Measurements from ENCODE around the gene LRBA. TPM values are rescaled to one million over a fixed set of nuclear protein-coding genes. Genes with fewer than 3 reads are reported as not detected.
"Not testable (repeated sequence)": the region's sequence is repeated elsewhere in the genome, so short reads cannot be mapped to it uniquely, and the experiment has no call there.

The LRBA gene
- total RNA-seq, 5 donors from 2014 or later (not counting 1 experiment from before 2014, with no cell fraction given), result 56.1 to 81.7 (median 56.9) TPM

DNA sequence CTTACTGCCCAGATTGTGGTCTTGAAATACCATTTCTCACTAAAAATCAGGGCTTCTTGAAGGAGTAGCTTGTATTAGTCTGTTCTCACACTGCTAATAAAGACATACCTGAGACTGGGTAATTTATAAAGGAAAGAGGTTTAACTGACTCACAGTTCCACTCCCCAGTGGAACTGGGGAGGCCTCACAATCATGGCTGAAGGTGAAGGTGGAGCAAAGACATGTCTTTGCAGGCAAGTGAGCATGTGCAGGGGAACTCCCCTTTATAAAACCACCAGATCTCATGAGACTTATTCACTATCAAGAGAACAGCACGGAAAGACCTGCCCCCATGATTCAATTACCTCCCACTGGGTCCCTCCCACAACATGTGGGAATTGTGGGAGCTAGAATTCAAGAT, 58.0 kb downstream of the LRBA start:
- H3K4me3 Mint-ChIP-seq; H3K27me3 ChIP-seq (replicated peaks in 1 of 2; ENCODE audit: control insufficient read depth in 2 of 2, extremely low read depth in 1 of 2, insufficient read depth in 2 of 2, low read length in 1 of 2); H3K36me3 ChIP-seq (ENCODE audit: control insufficient read depth in 2 of 2, extremely low read depth in 1 of 2, insufficient read depth in 1 of 2, low read length in 1 of 2); H3K27ac Mint-ChIP-seq; ATAC-seq (replicated peaks in 1 of 4); CTCF ChIA-PET; POLR2A ChIA-PET; H3K4me1 ChIP-seq (ENCODE audit: control insufficient read depth in 1 of 2, extremely low read depth in 1 of 2, insufficient read depth in 2 of 2, low read length in 2 of 2); H3K9me3 ChIP-seq; H3K27ac ChIP-seq (ENCODE audit: low read length); H3K4me3 ChIP-seq (ENCODE audit: control insufficient read depth in 1 of 2, extremely low read depth in 1 of 2, low read length in 1 of 2); DNase-seq; H3K27me3 Mint-ChIP-seq: not testable (repeated sequence)
- peaks cover 5 to 15% (median 7%) of the 10 kb centered on the region in 3 donors for H3K9me3 Mint-ChIP-seq
- H3K4me1 Mint-ChIP-seq, result peaks cover 23 to 51% (median 40%) of the 10 kb centered on the region in 3 donors
- H3K36me3 Mint-ChIP-seq, result peaks cover 18% of the 10 kb centered on the region
- WGBS (ENCODE audit: insufficient coverage), result no CpG with 5 or more reads among the region's 1 CpG

DNA sequence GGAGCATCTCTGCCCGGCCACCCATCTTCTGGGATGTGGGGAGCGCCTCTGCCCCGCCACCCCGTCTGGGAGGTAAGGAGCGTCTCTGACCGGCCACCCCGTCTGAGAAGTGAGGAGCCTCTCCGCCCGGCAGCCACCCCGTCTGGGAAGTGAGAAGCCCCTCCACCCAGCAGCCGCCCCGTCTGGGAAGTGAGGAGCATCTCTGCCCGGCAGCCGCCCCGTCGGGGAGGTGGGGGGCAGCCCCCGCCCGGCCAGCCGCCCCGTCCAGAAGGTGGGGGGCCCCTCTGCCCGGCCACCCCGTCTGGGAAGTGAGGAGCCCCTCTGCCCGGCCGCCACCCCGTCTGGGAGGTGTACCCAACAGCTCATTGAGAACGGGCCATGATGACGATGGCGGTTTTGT, 61.2 kb downstream of the LRBA start:
- H3K27me3 Mint-ChIP-seq; ATAC-seq (replicated peaks in 1 of 4); H3K27ac Mint-ChIP-seq; H3K4me3 Mint-ChIP-seq; H3K9me3 ChIP-seq; H3K27ac ChIP-seq (ENCODE audit: low read length); H3K36me3 ChIP-seq (ENCODE audit: control insufficient read depth in 2 of 2, extremely low read depth in 1 of 2, insufficient read depth in 1 of 2, low read length in 1 of 2); CTCF ChIA-PET; H3K4me3 ChIP-seq (ENCODE audit: control insufficient read depth in 1 of 2, extremely low read depth in 1 of 2, low read length in 1 of 2); H3K27me3 ChIP-seq (replicated peaks in 1 of 2; ENCODE audit: control insufficient read depth in 2 of 2, extremely low read depth in 1 of 2, insufficient read depth in 2 of 2, low read length in 1 of 2); H3K4me1 ChIP-seq (ENCODE audit: control insufficient read depth in 1 of 2, extremely low read depth in 1 of 2, insufficient read depth in 2 of 2, low read length in 2 of 2); POLR2A ChIA-PET; DNase-seq: not testable (repeated sequence)
- Mint-ChIP-seq H3K9me3 (peaks cover 5 to 13% (median 5%) of the 10 kb centered on the region in 3 donors), H3K4me1 (peaks cover 40 to 70% (median 50%) of the 10 kb centered on the region in 3 donors), H3K36me3 (peaks cover 17% of the 10 kb centered on the region)
- 98% methylated on average over 14 of the region's 28 CpGs for WGBS (ENCODE audit: insufficient coverage)

DNA sequence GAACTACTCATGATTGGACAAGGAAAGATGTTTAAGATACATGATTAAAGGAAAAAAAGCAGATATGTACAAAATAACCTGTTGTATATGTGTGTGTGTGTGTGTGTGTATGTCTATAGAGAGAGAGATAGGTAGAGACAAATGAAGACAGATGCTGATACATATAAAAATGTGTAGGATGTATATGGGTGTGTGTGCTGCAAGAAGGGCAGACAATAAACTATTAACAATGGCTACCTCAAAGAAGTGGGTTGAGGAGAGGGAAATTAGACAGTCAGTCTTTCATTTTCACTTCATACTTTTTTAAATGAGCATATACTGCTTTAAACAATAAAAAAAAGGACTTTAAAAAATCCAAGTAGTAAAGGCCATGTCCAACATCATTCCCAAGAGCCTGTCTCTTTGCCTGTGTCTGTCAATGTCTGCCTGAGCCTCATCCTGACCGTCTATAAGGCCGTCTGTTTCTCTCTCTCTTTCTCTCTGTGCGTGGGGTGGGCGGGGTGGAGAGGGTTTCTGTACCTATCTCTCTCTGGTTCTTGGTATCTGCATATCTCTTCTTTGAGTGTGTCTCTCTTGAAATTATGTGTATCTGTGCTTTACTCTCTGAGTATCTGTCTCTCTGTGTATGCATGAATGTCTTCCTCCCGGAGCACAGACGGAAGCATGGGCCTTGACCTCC, 62.8 kb downstream of the LRBA start:
- CTCF ChIA-PET, result no interaction called here
- Mint-ChIP-seq H3K4me1 (peaks cover 52 to 79% (median 59%) of the 10 kb centered on the region in 3 donors), H3K4me3 (no peak overlapping the region)

DNA sequence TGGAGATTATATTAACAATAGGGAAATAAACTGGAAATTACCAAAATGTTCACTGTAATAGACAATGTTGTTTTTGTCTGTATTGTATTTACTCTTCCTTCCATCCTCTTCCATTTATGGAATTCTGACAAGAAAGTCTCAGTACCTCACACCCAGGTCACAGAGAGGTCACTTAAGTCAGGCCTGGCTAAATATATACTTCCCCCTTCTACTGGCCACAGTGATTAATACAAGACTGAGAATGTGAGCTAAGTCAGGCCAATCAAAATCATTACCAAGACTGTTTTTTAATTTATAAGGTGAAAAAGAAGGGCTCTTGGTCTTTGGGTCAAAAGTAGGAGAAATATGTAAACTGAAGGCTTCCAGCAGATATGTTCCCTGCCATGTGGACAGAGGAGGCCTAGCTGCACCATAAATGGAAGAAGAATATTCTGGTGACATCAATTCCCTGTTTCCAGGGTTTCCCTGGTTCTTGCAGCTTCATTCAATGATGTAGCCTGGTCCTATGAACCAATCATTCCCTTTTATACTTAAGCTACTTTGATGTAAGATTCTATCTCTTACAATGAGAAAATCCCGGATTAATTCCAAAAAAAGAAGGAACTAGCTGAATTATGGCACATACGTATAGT, 64.3 kb downstream of the LRBA start:
- Histone ChIP-seq H3K4me3 (ENCODE audit: control insufficient read depth in 1 of 2, extremely low read depth in 1 of 2, low read length in 1 of 2) (no peak overlapping the region), H3K27ac (ENCODE audit: low read length) (no peak overlapping the region), H3K9me3 (no peaks in the 10 kb centered on the region), H3K4me1 (ENCODE audit: control insufficient read depth in 1 of 2, extremely low read depth in 1 of 2, insufficient read depth in 2 of 2, low read length in 2 of 2) (no peaks in the 10 kb centered on the region), H3K36me3 (ENCODE audit: control insufficient read depth in 2 of 2, extremely low read depth in 1 of 2, insufficient read depth in 1 of 2, low read length in 1 of 2) (no peaks in the 10 kb centered on the region), H3K27me3 (replicated peaks in 1 of 2; ENCODE audit: control insufficient read depth in 2 of 2, extremely low read depth in 1 of 2, insufficient read depth in 2 of 2, low read length in 1 of 2) (no peaks in the 10 kb centered on the region)
- CTCF ChIA-PET, result interaction anchor here in 1 of 2 donors (1.0 kb wide), 1 partner anchor 11 kb away, joined by 4 read pairs; no protein-coding TSS in a partner anchor
- POLR2A ChIA-PET, result no interaction called here
- H3K27ac Mint-ChIP-seq, result no peak overlapping the region
- no peaks in the 10 kb centered on the region for H3K27me3 Mint-ChIP-seq
- H3K4me3 Mint-ChIP-seq, result no peak overlapping the region
- ATAC-seq (replicated peaks in 1 of 4) (no peak), DNase-seq (no peak)
- H3K9me3 Mint-ChIP-seq, result no peaks in the 10 kb centered on the region
- peaks cover 5% of the 10 kb centered on the region for H3K36me3 Mint-ChIP-seq
- peaks cover 55 to 73% (median 56%) of the 10 kb centered on the region in 3 donors for H3K4me1 Mint-ChIP-seq
- WGBS (ENCODE audit: insufficient coverage), result no CpG with 5 or more reads among the region's 2 CpGs

More for the DNA sequence above, 62.8 kb downstream of the LRBA start:
- Histone ChIP-seq H3K27me3 (replicated peaks in 1 of 2; ENCODE audit: control insufficient read depth in 2 of 2, extremely low read depth in 1 of 2, insufficient read depth in 2 of 2, low read length in 1 of 2) (no peaks in the 10 kb centered on the region), H3K27ac (ENCODE audit: low read length) (no peak overlapping the region), H3K4me3 (ENCODE audit: control insufficient read depth in 1 of 2, extremely low read depth in 1 of 2, low read length in 1 of 2) (no peak overlapping the region), H3K36me3 (ENCODE audit: control insufficient read depth in 2 of 2, extremely low read depth in 1 of 2, insufficient read depth in 1 of 2, low read length in 1 of 2) (no peaks in the 10 kb centered on the region), H3K9me3 (no peaks in the 10 kb centered on the region), H3K4me1 (ENCODE audit: control insufficient read depth in 1 of 2, extremely low read depth in 1 of 2, insufficient read depth in 2 of 2, low read length in 2 of 2) (no peaks in the 10 kb centered on the region)
- POLR2A ChIA-PET, result interaction anchor here in 1 of 2 donors (0.6 kb wide), 1 partner anchor 154 kb away, joined by 7 read pairs; no protein-coding TSS in a partner anchor
- Mint-ChIP-seq H3K27me3 (no peaks in the 10 kb centered on the region), H3K27ac (no peak overlapping the region), H3K9me3 (peaks cover 0 to 2% (median 0%) of the 10 kb centered on the region in 3 donors), H3K36me3 (peaks cover 10% of the 10 kb centered on the region)
- WGBS (ENCODE audit: insufficient coverage), result no CpG with 5 or more reads among the region's 6 CpGs
- ATAC-seq (replicated peaks in 1 of 4), result no peak
- DNase-seq, result no peak

DNA sequence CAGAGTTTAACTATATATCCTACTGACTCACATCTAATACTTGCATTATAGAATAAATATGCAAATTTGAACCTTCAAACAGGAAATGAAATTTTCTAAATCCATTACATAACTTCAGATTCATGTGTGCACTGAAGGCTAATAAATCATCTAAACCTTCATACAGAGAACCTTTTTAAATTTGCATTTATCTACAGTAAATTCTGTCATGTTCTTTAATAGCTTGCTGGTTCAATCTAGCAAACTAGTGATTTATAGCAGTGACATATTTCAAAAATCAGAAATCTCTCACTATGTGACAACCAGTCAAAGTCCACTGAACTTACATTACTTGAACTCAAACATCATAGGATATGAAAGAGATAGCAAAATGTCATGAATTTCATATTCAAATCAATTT, 65.1 kb downstream of the LRBA start:
- DNase-seq (no peak), ATAC-seq (replicated peaks in 1 of 4) (no peak)
- Histone ChIP-seq H3K4me1 (ENCODE audit: control insufficient read depth in 1 of 2, extremely low read depth in 1 of 2, insufficient read depth in 2 of 2, low read length in 2 of 2) (no peaks in the 10 kb centered on the region), H3K4me3 (ENCODE audit: control insufficient read depth in 1 of 2, extremely low read depth in 1 of 2, low read length in 1 of 2) (no peak overlapping the region), H3K27me3 (replicated peaks in 1 of 2; ENCODE audit: control insufficient read depth in 2 of 2, extremely low read depth in 1 of 2, insufficient read depth in 2 of 2, low read length in 1 of 2) (no peaks in the 10 kb centered on the region), H3K36me3 (ENCODE audit: control insufficient read depth in 2 of 2, extremely low read depth in 1 of 2, insufficient read depth in 1 of 2, low read length in 1 of 2) (no peaks in the 10 kb centered on the region), H3K27ac (ENCODE audit: low read length) (no peak overlapping the region), H3K9me3 (no peaks in the 10 kb centered on the region)
- Mint-ChIP-seq H3K4me1 (peaks cover 55 to 65% (median 56%) of the 10 kb centered on the region in 3 donors), H3K27me3 (no peaks in the 10 kb centered on the region), H3K9me3 (no peaks in the 10 kb centered on the region), H3K36me3 (peaks cover 5% of the 10 kb centered on the region), H3K4me3 (no peak overlapping the region), H3K27ac (no peak overlapping the region)
- CTCF ChIA-PET, result no interaction called here
- POLR2A ChIA-PET, result no interaction called here

DNA sequence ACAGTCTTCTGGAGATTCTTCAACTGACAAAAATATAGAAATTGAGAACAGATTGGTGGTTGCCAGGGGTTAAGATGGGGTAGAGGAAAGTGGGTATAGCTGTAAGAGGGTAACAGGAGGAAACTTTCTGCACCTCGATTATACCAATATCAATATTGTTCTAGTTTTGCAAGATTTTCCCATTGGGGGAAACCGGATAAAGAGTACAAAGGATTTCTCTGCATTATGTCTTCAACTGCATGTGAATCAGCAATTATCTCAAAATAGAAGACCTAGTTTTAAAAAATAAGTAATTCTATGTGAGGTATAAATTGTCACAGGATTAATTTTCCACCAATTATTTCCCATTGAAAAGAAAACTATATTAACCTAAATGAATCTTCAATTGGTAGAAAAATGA, 65.7 kb downstream of the LRBA start:
- Histone ChIP-seq H3K27ac (ENCODE audit: low read length) (no peak overlapping the region), H3K4me1 (ENCODE audit: control insufficient read depth in 1 of 2, extremely low read depth in 1 of 2, insufficient read depth in 2 of 2, low read length in 2 of 2) (no peaks in the 10 kb centered on the region), H3K9me3 (no peaks in the 10 kb centered on the region), H3K36me3 (ENCODE audit: control insufficient read depth in 2 of 2, extremely low read depth in 1 of 2, insufficient read depth in 1 of 2, low read length in 1 of 2) (no peaks in the 10 kb centered on the region), H3K4me3 (ENCODE audit: control insufficient read depth in 1 of 2, extremely low read depth in 1 of 2, low read length in 1 of 2) (no peak overlapping the region), H3K27me3 (replicated peaks in 1 of 2; ENCODE audit: control insufficient read depth in 2 of 2, extremely low read depth in 1 of 2, insufficient read depth in 2 of 2, low read length in 1 of 2) (no peaks in the 10 kb centered on the region)
- WGBS (ENCODE audit: insufficient coverage), result no CpG with 5 or more reads among the region's 2 CpGs
- Mint-ChIP-seq H3K4me1 (peaks cover 61 to 63% (median 62%) of the 10 kb centered on the region in 3 donors), H3K9me3 (no peaks in the 10 kb centered on the region), H3K27me3 (no peaks in the 10 kb centered on the region), H3K27ac (no peak overlapping the region), H3K4me3 (no peak overlapping the region), H3K36me3 (peaks cover 5% of the 10 kb centered on the region)
- POLR2A ChIA-PET, result no interaction called here
- CTCF ChIA-PET, result no interaction called here
- no peak for ATAC-seq (replicated peaks in 1 of 4)
- no peak for DNase-seq
